ENCODE measurements around the gene TMEM82.

DNA sequence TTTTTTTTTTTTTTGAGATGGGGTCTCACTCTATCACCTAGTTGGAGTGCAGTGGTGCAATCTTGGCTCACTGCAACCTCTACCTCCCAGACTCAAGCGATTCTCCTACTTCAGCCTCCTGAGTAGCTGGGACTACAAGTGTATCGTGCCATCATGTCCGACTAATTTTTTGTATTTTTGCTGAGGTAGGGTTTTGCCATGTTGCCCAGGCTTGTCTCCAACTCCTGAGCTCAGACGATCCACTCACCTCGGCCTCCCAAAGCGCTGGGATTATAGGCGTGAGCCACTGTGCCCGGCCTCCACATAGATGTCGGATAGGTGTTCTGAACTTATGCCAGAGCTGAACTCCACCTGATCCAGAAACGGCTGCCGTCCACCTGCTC lies 37.1 kb upstream of the TMEM82 start:
- TF ChIP-seq, protein P1, sequence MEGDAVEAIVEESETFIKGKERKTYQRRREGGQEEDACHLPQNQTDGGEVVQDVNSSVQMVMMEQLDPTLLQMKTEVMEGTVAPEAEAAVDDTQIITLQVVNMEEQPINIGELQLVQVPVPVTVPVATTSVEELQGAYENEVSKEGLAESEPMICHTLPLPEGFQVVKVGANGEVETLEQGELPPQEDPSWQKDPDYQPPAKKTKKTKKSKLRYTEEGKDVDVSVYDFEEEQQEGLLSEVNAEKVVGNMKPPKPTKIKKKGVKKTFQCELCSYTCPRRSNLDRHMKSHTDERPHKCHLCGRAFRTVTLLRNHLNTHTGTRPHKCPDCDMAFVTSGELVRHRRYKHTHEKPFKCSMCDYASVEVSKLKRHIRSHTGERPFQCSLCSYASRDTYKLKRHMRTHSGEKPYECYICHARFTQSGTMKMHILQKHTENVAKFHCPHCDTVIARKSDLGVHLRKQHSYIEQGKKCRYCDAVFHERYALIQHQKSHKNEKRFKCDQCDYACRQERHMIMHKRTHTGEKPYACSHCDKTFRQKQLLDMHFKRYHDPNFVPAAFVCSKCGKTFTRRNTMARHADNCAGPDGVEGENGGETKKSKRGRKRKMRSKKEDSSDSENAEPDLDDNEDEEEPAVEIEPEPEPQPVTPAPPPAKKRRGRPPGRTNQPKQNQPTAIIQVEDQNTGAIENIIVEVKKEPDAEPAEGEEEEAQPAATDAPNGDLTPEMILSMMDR (IDR thresholded peaks at IDR 0.05) = no peak
- TF ChIP-seq POLR2AphosphoS5 (IDR thresholded peaks at IDR 0.05; ENCODE audit: insufficient read depth in 1 of 2, low read depth in 1 of 2) = no peak
- no peak for TF ChIP-seq POLR2A (IDR thresholded peaks at IDR 0.05)
